Prostate gland (tissue), 2 donors: Measurements from ENCODE around the gene MGRN1.

Experiments used
- CTCF ChIP-seq, 4 experiments: fragments of 200-600 bp in 2 of 4; fragments of 450-650 bp in 2 of 4; sonication (generic) in 2 of 4; IDR thresholded peaks; 1 replicate in 3 of 4; 2 replicates in 1 of 4; pipeline ENCODE4 v1.5.1; 2016 to 2019; ENCODE audit warnings: antibody characterized with exemption in 4 of 4, mild to moderate bottlenecking in 2 of 4, moderate library complexity in 2 of 4
- POLR2A ChIP-seq: fragments of 450-650 bp; IDR thresholded peaks from one replicate; pipeline ENCODE4 v1.6.1; 2016; ENCODE audit warnings: antibody characterized with exemption, mild to moderate bottlenecking

DNA sequence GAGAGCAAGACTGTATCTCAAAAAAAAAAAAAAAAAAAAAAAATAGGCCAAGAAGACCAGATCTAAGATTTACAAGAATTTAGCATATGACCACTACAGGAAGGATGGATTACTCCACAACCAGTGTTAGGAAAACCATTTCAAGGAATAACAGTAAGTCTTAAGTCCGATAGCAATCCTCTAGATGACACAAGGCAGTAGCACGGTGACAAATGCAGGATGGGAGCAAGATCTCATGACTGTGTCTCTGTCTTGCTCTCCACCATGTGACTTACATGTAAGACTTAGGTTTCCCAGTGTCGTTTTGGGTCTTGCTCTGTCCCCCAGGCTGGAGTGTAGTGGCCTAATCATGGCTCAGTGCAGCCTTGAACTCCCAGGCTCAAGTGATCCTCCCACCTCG lies 40.7 kb upstream of the MGRN1 start:
- no peak for TF ChIP-seq CTCF (IDR thresholded peaks at IDR 0.05)
- no peak for TF ChIP-seq POLR2A
